ENCODE results near the gene PTCD1. TPM values are rescaled to one million over a fixed set of nuclear protein-coding genes. Genes with fewer than 3 reads are reported as not detected.
A peak's percentile ranks its signal among the peaks of the same experiment; 100 is the strongest.
"Not testable (repeated sequence)": the region's sequence is repeated elsewhere in the genome, so short reads cannot be mapped to it uniquely, and the experiment has no call there.

Gene PTCD1
- total and polyA plus RNA-seq, 7 experiments from 2014 or later, result 3.7 to 10.8 (median 4.3) TPM

DNA sequence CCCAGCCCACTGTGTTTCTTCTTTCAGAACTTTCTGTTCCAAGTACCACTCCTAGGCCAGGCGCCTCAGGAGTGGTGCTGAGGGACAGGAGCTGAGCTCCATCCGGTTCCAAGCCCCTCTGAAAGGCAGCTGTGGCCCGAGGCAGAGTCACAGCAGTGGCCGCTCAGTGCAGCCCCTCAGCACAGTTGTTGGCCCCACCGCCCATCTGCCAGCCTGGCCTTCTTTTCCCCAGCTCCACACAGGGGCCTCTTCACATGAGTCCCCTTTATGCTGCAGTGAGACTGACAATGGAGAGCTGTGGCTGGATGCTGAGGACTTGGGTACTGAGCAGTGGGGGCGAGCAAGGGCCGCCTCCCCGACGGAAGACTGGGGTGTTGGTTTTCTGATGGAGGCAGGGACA is 20.3 kb downstream of the PTCD1 start:
- POLR2A ChIA-PET, result no interaction called here
- peaks cover under 1 to 9% (median 1%) of the 10 kb centered on the region in 7 donors for H3K4me1 Mint-ChIP-seq
- peaks cover 0 to 1% (median 0%) of the 10 kb centered on the region in 11 donors for H3K9me3 Mint-ChIP-seq
- H3K27me3 ChIP-seq (ENCODE audit: control insufficient read depth in 2 of 2, insufficient read depth in 2 of 2, low read length in 2 of 2), result no peaks in the 10 kb centered on the region
- H3K4me1 ChIP-seq (ENCODE audit: control insufficient read depth in 2 of 2, insufficient read depth in 2 of 2, low read length in 2 of 2), result no peaks in the 10 kb centered on the region
- peaks cover 13 to 85% (median 17%) of the 10 kb centered on the region in 3 experiments for H3K36me3 ChIP-seq (ENCODE audit: control insufficient read depth in 2 of 3, insufficient read depth in 3 of 3, low read length in 3 of 3)
- no peak overlapping the region for H3K4me3 ChIP-seq (ENCODE audit: low read length)
- DNase-seq, result no peak
- H3K27me3 Mint-ChIP-seq, result no peaks in the 10 kb centered on the region
- H3K27ac ChIP-seq (ENCODE audit: low read depth, low read length), result no peak overlapping the region
- H3K4me3 Mint-ChIP-seq, result no peak overlapping the region
- ATAC-seq, result no peak
- H3K9me3 ChIP-seq (ENCODE audit: control insufficient read depth in 2 of 3, low read length in 3 of 3), result no peaks in the 10 kb centered on the region
- intact Hi-C loops (cut with micrococcal nuclease), result no loop called here
- CTCF ChIA-PET, result no interaction called here
- peak overlapping the region in 2 of 9 donors; percentile 14 to 26 for H3K27ac Mint-ChIP-seq
- peaks cover 7 to 37% (median 16%) of the 10 kb centered on the region in 5 donors for H3K36me3 Mint-ChIP-seq

DNA sequence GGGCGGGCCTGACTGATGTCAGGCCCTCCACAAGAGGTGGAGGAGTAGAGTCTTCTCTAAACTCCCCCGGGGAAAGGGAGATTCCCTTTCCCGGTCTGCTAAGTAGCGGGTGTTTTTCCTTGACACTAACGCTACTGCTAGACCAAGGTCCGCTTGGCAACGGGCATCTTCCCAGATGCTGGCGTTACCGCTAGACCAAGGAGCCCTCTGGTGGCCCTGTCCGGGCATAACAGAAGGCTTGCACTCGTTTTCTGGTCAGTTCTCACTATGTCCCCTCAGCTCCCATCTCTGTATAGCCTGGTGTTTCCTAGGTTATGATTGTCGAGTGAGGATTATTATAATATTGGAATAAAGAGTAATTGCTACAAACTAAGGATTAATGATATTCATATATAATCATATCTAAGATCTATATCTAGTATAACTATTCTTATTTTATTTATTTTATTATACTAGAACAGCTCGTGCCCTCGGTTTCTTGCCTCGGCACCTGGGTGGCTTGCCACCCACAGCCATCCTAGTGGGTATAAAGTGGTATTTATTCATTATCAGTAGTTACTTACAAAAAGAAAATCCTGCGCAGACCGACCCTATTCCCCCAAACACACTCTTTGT is 23.0 kb downstream of the PTCD1 start:
- Mint-ChIP-seq H3K27ac (peak overlapping the region in 2 of 9 donors; percentile 14 to 70), H3K36me3 (peaks cover 7 to 43% (median 28%) of the 10 kb centered on the region in 5 donors), H3K4me1 (peaks cover 10 to 22% (median 16%) of the 10 kb centered on the region in 7 donors)
- H3K4me3 ChIP-seq (ENCODE audit: low read length); DNase-seq; H3K9me3 Mint-ChIP-seq; H3K27ac ChIP-seq (ENCODE audit: low read depth, low read length); H3K4me3 Mint-ChIP-seq; H3K27me3 ChIP-seq (ENCODE audit: control insufficient read depth in 2 of 2, insufficient read depth in 2 of 2, low read length in 2 of 2); H3K9me3 ChIP-seq (ENCODE audit: control insufficient read depth in 2 of 3, low read length in 3 of 3); H3K4me1 ChIP-seq (ENCODE audit: control insufficient read depth in 2 of 2, insufficient read depth in 2 of 2, low read length in 2 of 2); ATAC-seq; H3K27me3 Mint-ChIP-seq; intact Hi-C loops (cut with micrococcal nuclease); CTCF ChIA-PET: not testable (repeated sequence)
- H3K36me3 ChIP-seq (ENCODE audit: control insufficient read depth in 2 of 3, insufficient read depth in 3 of 3, low read length in 3 of 3), result peaks cover 27 to 88% (median 29%) of the 10 kb centered on the region in 3 experiments
- POLR2A ChIA-PET, result interaction anchor here (1.0 to 1.2 kb wide), 2 partner anchors 41 to 51 kb away, joined by 3 read pairs; partner anchors contain the start of gene ARPC1B

DNA sequence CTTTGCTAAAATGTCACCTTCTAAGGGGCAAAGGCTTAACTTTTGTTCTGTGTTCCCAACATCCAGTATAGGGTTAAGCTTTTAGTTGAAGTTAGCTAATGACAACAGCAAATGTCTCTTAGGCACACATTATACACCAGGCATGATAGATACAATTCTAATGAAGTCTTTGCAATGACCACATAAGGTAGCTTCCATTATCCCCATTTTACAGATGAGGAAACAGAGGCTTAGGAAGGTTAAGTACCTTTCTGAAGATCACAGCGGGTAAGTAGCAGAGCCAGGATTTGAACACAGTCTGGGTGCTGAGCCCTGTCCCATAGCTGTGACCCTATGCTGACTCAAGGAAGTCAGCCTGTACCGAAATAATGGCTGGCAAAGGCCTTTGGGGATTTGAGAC is 28.0 kb downstream of the PTCD1 start:
- H3K27me3 Mint-ChIP-seq, result no peaks in the 10 kb centered on the region
- H3K4me3 ChIP-seq (ENCODE audit: low read length), result no peak overlapping the region
- peaks cover 26 to 35% of the 10 kb centered on the region in 2 donors for H3K4me1 ChIP-seq (ENCODE audit: control insufficient read depth in 2 of 2, insufficient read depth in 2 of 2, low read length in 2 of 2)
- intact Hi-C loops (cut with micrococcal nuclease), result no loop called here
- H3K9me3 ChIP-seq (ENCODE audit: control insufficient read depth in 2 of 3, low read length in 3 of 3), result no peaks in the 10 kb centered on the region
- ATAC-seq (no peak), DNase-seq (no peak)
- peak overlapping the region; percentile 91 to 98 (median 96) for H3K4me3 Mint-ChIP-seq
- ChIA-PET CTCF (no interaction called here), POLR2A (interaction anchor here (0.5 to 5.0 kb wide), 4 partner anchors 12 to 146 kb away, joined by 3 to 62 read pairs (median 4); partner anchors contain the start of gene ARPC1B)
- peak overlapping the region; percentile 41 to 97 (median 94) for H3K27ac Mint-ChIP-seq
- peaks cover 7 to 23% (median 19%) of the 10 kb centered on the region in 5 donors for H3K36me3 Mint-ChIP-seq
- H3K9me3 Mint-ChIP-seq, result peaks cover 0 to 2% (median 0%) of the 10 kb centered on the region in 11 donors
- H3K36me3 ChIP-seq (ENCODE audit: control insufficient read depth in 2 of 3, insufficient read depth in 3 of 3, low read length in 3 of 3), result peaks cover 16 to 51% (median 18%) of the 10 kb centered on the region in 3 experiments
- H3K27ac ChIP-seq (ENCODE audit: low read depth, low read length), result peak overlapping the region; percentile 93
- H3K4me1 Mint-ChIP-seq, result peaks cover 37 to 61% (median 44%) of the 10 kb centered on the region in 7 donors
- no peaks in the 10 kb centered on the region for H3K27me3 ChIP-seq (ENCODE audit: control insufficient read depth in 2 of 2, insufficient read depth in 2 of 2, low read length in 2 of 2)

DNA sequence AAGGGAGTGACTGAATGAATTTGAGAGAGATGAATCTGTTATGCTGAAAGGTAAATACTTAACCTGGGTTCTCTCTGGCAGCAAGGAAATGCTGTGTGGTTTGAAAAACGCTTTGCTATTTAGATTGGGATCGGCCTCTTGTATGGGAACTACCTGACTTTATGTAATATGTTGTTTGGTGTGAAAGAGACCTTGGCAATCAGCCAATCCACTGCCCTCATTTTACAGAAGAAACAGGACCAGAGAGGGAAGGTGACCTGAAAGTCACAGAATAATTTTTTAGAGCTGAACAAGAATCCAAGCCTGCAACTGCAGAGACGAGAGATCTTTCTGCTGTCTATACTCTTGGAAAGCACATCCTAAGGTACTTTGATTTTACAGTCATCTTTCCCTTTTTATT is 28.8 kb downstream of the PTCD1 start:
- POLR2A ChIA-PET, result interaction anchor here (1.3 to 5.0 kb wide), 7 partner anchors 11 to 530 kb away, joined by 4 to 62 read pairs (median 25); partner anchors contain the start of genes ARPC1A, ARPC1B and ZNF394
- Mint-ChIP-seq H3K9me3 (peaks cover 0 to 2% (median 0%) of the 10 kb centered on the region in 11 donors), H3K4me1 (peaks cover 32 to 61% (median 43%) of the 10 kb centered on the region in 7 donors), H3K4me3 (peak overlapping the region; percentile 91 to 98 (median 96)), H3K27ac (peak overlapping the region; percentile 94 to 97 (median 97)), H3K27me3 (no peaks in the 10 kb centered on the region), H3K36me3 (peaks cover 6 to 17% (median 14%) of the 10 kb centered on the region in 5 donors)
- Histone ChIP-seq H3K4me1 (ENCODE audit: control insufficient read depth in 2 of 2, insufficient read depth in 2 of 2, low read length in 2 of 2) (peaks cover 26 to 37% of the 10 kb centered on the region in 2 donors), H3K27me3 (ENCODE audit: control insufficient read depth in 2 of 2, insufficient read depth in 2 of 2, low read length in 2 of 2) (no peaks in the 10 kb centered on the region), H3K4me3 (ENCODE audit: low read length) (peak overlapping the region; percentile 89), H3K36me3 (ENCODE audit: control insufficient read depth in 2 of 3, insufficient read depth in 3 of 3, low read length in 3 of 3) (peaks cover 16 to 46% (median 18%) of the 10 kb centered on the region in 3 experiments), H3K27ac (ENCODE audit: low read depth, low read length) (peak overlapping the region; percentile 93), H3K9me3 (ENCODE audit: control insufficient read depth in 2 of 3, low read length in 3 of 3) (no peaks in the 10 kb centered on the region)
- CTCF ChIA-PET, result interaction anchor here (0.9 to 1.1 kb wide), 2 partner anchors 48 to 50 kb away, joined by 3 read pairs; no protein-coding TSS in a partner anchor
- no peak for ATAC-seq
- intact Hi-C loops (cut with micrococcal nuclease), result loop anchor here (1.0 to 10.0 kb wide), 9 partner anchors 28 to 675 kb away; partner anchors contain the start of genes ZNF3 (in 2 of the 2), ZSCAN25 (in 2 of the 2), ARPC1B (in 1 of the 2) and COPS6 (in 1 of the 2)
- no peak for DNase-seq

DNA sequence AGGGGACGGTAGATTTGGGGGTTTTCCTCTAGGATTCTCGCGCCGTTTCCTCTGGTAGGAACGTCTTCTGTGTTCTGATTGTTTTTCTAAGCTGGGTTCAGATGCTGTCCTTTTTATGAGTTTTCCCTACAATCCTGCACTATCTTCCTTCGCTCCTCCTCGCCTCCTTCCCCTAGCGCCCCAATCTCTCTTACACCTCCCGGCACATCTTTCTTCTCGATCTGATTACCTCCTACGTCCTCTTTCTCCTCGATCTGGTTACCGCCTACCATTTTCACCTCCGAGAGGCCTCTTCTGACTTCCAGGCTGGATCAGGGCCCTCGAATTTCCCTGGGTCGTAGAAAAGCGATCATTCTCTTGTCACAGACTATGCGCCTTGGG is 29.4 kb downstream of the PTCD1 start:
- peaks cover 26 to 37% of the 10 kb centered on the region in 2 donors for H3K4me1 ChIP-seq (ENCODE audit: control insufficient read depth in 2 of 2, insufficient read depth in 2 of 2, low read length in 2 of 2)
- H3K36me3 ChIP-seq (ENCODE audit: control insufficient read depth in 2 of 3, insufficient read depth in 3 of 3, low read length in 3 of 3), result peaks cover 16 to 46% (median 18%) of the 10 kb centered on the region in 3 experiments
- DNase-seq, result peak in 4 of 9 donors; percentile 17 to 28 (median 27)
- H3K4me1 Mint-ChIP-seq, result peaks cover 34 to 64% (median 45%) of the 10 kb centered on the region in 7 donors
- peak overlapping the region; percentile 93 for H3K27ac ChIP-seq (ENCODE audit: low read depth, low read length)
- H3K27me3 Mint-ChIP-seq, result no peaks in the 10 kb centered on the region
- ChIA-PET CTCF (interaction anchor here (0.5 to 1.3 kb wide), 7 partner anchors 16 to 171 kb away, joined by 3 to 11 read pairs (median 3); no protein-coding TSS in a partner anchor), POLR2A (interaction anchor here (0.7 to 5.0 kb wide), 18 partner anchors 10 to 1020 kb away, joined by 3 to 62 read pairs (median 6); partner anchors contain the start of genes ARPC1A, ARPC1B, CPSF4 and MEPCE)
- peak overlapping the region; percentile 89 for H3K4me3 ChIP-seq (ENCODE audit: low read length)
- peak overlapping the region; percentile 91 to 98 (median 96) for H3K4me3 Mint-ChIP-seq
- H3K9me3 ChIP-seq (ENCODE audit: control insufficient read depth in 2 of 3, low read length in 3 of 3), result no peaks in the 10 kb centered on the region
- peaks cover 0 to 2% (median 0%) of the 10 kb centered on the region in 11 donors for H3K9me3 Mint-ChIP-seq
- H3K36me3 Mint-ChIP-seq, result peaks cover 4 to 21% (median 13%) of the 10 kb centered on the region in 5 donors
- H3K27ac Mint-ChIP-seq, result peak overlapping the region; percentile 94 to 97 (median 97)
- intact Hi-C loops (cut with micrococcal nuclease), result loop anchor here (1.0 to 10.0 kb wide), 9 partner anchors 29 to 676 kb away; partner anchors contain the start of genes ZNF3 (in 2 of the 2), ZSCAN25 (in 2 of the 2), ARPC1B (in 1 of the 2) and COPS6 (in 1 of the 2)
- peak; percentile 23 for ATAC-seq
- H3K27me3 ChIP-seq (ENCODE audit: control insufficient read depth in 2 of 2, insufficient read depth in 2 of 2, low read length in 2 of 2), result no peaks in the 10 kb centered on the region
